GM19452 (cell line): ENCODE data around the gene ANTXRL.
"Not testable (repeated sequence)": the region's sequence is repeated elsewhere in the genome, so short reads cannot be mapped to it uniquely, and the experiment has no call there.

Source experiments
- ATAC-seq: cut with Tn5 transposase; IDR thresholded peaks from one replicate; pipeline ENCODE4 v1.9.1; 2021; ENCODE audit not compliant: unreplicated experiment

ANTXRL gene

DNA sequence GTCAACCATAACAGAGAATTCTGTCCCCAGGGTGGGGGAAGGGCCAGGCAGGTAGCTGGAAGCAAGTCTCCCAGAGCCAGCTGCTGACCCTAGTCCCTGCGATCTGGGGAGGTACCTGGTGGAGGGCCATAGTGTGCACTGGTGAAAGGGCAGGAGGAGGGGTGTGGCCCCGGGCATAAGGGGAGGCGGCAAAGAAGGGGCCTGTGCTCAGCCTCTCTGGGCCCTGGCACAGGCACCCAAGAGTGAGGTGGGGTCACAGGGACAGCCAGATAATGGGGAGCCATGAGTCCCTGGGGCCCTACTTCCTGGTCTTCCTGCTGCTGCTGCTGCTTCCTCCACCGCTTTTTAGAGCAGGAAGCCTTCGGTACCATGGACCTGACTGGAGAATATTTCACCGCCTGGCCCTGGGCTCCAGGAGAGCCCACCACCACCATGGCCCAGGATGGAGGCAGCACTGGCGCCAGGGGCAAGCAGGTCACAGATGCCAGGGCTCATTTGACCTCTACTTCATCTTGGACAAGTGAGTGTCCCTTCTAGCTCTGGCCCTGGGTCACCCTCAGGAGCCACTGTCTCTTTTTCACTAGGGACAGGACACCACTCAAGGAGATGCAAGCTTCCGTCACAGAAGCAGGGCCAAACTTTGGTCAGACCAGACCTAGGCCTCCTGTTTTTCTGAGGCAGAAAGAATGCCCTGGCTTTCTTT lies at the start of gene ANTXRL:
ANTXRL (plus strand) TSS at position 7 of the 703 bp plus-strand sequence; CDS start at position 273, 266 bp downstream.
- ATAC-seq = no peak

DNA sequence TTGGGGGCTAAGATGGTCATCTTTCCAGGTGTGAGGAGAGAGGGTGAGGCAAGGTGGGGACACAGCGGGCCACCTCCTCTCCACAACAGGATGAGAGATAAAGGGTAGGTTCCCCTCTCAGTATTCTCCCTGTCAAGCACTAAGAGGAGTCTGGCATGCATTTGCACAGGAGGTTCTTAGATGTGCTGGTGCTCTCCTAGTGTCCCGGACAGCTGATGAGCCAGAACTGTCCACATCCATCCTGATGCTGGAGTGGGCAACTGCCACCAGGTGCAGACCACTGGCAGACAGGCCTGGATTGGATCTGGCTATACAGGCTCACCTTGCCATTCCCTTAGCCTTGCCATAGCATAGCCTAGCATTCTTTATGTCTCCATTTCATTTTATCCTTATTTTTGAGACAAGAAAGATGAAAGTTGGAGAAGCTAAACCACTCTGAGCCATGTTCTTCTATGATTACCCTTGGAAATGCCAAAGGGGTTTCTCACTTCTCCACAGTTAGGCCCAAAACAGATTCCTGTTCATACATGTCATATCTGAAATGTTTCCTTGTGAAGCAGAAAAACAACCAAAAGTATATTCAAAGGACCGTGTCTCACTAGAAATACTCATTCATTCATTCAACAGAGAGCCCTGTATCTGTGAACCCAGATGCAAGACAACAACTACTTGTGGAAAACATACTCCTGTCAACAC lies 48.8 kb upstream of the ANTXRL start:
- ATAC-seq = no peak

DNA sequence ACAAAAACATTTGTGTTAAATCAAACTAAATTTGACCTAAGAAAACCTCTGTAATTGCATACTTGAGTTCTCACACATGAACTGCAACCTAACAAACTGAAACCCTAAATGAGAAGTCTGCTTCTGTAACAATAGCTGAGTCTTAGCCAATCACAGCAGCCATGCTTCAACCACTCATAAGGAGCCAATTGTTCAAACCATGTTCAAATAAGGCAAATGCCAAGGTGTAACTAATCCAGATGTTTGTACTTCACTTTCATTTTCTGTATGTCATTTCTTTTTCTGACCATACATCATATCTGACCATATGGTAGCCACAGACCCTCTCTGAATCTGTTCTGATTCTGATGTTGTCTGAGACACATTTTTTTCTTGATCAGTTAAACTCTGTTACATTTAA lies 47.5 kb upstream of the ANTXRL start:
- ATAC-seq = no peak

DNA sequence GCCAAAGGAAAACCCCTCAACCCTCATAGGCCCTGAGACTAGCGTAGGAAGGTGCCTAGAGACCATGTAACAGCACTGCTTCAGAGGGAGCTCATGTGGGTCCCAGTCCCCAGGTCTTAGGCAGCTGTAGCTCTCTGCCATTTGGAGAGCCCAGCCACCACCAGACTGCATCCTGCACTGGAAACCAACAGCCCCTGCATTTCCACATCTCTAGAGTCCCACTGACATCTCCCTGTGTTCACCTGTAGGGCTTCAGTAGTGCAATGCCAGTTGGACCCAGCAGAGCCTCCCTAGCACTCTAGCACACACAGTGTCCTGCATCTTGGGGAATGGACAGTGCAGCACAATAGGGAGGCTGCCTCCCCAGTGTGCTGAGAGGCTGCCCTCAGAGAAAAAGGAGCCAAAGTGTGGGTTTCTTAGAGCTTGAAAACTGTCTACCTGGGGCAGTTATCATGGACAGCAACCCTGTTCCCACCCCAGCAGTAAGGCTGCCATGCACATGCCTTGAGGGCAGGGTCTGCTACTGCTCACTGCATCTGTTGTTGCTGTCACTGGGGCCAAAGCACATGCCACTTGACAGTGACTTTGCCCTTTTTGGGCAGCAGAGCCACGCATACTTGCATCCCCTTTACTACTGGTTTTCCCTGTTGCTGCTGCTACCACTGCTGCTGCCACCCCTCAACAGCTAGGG lies 46.7 kb upstream of the ANTXRL start:
- no peak for ATAC-seq

GRCh38 chr10:46240684-46241565 lies 45.9 kb upstream of the ANTXRL start:
- ATAC-seq = no peak

DNA sequence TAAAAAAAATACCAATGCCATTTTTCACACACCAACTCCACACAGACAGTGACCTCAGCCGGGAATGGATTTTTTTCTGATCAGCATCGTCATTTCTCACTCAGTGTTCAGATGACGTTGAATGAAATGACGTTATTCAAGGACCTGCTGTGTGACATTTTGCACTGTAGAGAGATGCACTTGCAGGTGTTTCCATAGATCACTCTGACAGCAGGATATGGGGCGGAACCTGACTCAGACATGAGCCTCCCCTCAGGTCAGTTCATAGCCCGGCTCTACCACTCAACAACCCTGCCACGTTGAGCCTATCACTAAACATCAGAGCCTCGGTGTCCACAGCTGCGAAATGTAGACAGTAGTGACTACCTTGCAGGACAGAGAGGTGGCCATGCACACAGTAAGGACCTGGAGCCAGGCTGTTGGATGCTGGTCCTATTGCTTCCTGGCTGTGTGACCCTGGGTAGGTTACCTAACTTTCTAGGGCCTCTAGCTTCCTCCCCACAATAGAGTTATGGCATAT lies 41.4 kb upstream of the ANTXRL start:
- ATAC-seq = no peak

DNA sequence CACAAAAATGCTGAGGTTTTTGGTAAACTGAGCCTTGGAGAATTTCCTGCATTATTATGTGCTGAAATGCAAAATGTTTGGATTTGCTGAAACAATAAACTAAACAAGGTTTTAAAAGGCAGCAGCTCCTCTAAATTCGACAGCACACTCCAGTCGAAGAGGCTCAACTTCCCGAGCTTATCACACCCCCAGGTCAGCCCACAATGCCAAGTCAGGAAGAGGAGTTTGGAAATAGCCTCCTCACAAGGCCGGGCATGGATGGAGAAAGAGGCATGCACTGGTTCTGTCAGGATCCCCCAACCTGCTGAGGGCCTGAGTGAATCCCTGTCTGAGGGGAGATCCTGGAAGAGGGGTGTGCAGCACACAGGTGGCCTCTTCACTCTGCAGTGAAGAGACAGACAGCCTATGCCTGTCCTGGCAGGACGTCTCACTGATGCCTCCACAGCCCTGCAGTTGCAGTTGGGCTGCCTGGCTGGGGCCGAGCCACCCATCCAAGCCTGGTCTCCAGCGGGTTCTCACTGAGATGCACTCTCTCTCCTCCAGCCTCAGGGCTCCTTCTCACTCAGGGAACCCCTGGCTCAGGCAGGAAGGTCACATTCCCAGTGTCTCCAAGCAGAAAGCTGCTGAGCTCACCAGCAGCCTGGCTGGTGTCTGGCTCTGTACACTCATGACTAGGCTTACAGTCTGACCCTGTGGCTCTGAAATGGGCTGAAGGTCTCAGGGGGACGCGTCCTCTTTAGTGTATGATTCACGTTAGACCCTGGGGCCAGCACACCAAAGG lies 40.2 kb upstream of the ANTXRL start:
- ATAC-seq = not testable (repeated sequence)

DNA sequence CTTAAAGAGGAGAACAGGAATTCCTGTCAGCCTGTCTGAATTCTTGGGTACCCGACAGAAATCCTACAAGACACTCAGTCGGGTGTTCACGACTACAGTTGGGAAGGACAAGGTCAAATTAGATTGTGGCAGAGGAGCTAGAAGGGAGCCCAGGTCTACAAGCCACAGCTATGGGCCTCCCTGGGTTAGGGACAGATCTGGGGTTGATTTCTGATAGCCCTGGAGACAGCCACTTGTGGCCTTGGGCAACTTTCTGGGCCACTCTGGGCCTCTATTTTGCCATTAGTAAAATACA lies 39.7 kb upstream of the ANTXRL start:
- ATAC-seq = no peak

- ATAC-seq = no peak
Observed at GRCh38 chr10:46247808-46248569, 38.8 kb upstream of the ANTXRL start.

- ATAC-seq = no peak
Observed at GRCh38 chr10:46248651-46249146, 38.1 kb upstream of the ANTXRL start.

DNA sequence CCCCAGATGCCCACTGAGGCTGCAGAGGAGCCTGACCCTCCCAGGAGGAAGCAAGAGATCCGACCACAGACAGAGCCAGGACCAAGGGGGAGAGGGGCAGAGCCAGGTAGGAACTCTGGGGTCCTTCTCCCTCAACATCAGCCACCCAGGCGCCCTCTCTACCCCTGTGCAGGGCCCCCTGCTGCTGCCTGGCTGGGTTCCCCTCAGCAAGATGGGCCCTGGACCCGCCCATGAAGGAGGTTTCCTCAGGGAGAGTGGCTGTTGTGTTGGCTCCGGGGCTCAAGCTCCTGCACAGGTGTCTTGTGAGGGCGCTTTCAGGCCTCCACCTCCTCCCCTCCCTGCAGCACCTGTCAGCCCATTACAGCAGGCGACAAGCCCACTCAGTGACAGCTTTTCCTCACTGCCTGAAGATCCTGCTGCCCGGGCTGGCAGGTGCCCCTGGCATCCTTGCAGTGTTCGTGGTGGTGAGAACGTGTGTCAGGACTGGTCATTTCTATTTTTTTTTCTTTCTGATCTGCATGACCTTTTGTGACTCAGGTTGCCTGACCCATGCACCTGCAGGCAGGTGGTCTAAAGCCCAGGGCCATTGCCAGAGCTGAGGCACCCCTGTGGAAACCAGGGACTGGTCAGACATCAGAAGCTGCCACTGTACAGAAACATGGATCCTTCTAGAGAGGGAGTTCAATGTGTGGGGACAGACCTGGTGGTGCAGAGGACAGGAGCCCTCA lies 37.0 kb upstream of the ANTXRL start:
- ATAC-seq = not testable (repeated sequence)

DNA sequence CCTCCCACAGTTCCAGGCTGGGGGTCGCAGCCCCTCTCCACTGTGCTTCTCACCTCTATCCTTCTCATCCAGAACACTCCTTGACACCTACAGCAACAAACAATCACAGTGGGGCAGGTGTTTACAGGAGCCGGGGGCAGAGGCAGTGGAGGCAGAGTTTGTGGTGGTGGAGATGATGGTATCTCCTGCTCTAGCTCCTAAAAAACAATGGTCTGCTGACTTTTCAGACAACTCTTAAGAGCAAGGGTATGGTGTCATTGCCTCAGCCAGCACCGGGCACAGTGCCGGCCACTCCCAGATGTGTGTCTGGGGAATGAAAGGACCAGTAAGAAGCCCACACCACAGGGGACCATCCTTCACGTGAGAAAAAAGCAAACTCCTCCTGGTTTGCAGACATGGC lies 36.3 kb upstream of the ANTXRL start:
- ATAC-seq = no peak

GRCh38 chr10:46250898-46251856 lies 35.6 kb upstream of the ANTXRL start:
- ATAC-seq = no peak

GRCh38 chr10:46251857-46252847 lies 34.6 kb upstream of the ANTXRL start:
- ATAC-seq = no peak

DNA sequence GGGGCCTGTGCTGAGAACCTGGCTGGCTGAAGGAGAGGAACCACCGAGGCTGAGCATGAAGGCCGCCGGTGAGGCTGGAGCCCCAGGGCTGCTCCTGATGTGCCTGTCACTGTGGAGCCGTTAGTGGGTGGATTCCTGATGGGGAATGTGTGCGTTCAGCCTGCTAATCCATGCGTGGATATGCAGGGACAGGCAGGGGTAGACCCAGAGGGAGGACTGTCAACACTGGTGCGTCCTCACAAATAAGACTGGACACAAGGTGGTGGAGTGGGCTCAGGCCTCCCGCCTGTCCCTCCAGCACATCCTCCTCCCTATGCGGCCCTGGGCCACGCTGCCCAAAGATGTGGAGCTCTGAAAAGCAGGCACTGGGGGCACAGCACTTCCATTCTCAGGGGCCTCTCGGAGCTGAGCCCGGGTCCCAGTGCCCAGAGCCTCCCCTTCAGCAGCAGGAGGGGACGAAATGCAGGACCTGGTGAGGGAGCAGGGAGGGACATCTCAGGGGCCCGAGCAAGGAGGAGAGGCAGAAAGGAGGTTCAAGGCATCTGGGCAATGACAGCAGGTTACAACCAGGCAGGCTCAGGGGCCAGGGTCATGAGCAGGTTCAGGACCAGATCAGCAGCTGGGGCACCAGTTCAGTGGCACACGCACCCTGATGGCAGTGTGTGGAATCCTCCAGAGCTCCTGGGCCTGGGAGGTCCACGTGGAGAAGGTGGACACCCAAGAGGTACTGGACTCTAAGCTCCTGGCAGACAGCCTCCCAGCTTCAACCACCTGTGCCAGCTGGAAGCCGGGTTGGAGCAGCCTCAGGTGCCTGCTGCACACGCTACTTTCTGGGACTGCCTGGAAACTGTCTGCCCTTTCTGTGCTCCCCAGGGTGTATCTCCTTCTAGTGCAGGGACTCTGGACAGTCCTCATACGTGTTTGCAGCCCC lies 33.5 kb upstream of the ANTXRL start:
- no peak for ATAC-seq
